GM18861 (cell line): ENCODE measurements around the gene DCLK1.

Source experiments
- ATAC-seq: cut with Tn5 transposase; IDR thresholded peaks from one replicate; pipeline ENCODE4 v1.9.1; 2021; ENCODE audit not compliant: unreplicated experiment

DCLK1 gene

GRCh38 chr13:35838356-35838755 lies 292.8 kb downstream of the DCLK1 start:
- ATAC-seq: no peak

DNA sequence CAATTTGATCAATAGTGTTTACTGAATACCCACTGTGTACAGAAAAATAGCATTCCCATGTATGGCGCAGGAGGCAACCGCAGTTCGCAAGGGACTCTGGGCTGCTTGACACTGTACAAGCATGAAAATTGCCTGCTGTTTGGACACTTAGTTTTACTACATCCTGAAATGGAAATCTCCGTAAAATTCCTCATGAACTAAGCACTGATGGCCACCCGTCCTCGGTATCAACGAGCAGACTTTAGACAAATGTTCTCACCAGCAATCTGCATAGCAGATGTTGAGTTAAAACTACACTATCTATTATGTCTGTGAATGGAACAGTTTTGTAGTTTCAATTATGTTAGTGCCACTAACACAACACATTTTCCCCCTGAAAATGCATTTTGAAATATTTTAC lies 294.7 kb downstream of the DCLK1 start:
- ATAC-seq: no peak

GRCh38 chr13:35835989-35836388 lies 295.2 kb downstream of the DCLK1 start:
- no peak for ATAC-seq

DNA sequence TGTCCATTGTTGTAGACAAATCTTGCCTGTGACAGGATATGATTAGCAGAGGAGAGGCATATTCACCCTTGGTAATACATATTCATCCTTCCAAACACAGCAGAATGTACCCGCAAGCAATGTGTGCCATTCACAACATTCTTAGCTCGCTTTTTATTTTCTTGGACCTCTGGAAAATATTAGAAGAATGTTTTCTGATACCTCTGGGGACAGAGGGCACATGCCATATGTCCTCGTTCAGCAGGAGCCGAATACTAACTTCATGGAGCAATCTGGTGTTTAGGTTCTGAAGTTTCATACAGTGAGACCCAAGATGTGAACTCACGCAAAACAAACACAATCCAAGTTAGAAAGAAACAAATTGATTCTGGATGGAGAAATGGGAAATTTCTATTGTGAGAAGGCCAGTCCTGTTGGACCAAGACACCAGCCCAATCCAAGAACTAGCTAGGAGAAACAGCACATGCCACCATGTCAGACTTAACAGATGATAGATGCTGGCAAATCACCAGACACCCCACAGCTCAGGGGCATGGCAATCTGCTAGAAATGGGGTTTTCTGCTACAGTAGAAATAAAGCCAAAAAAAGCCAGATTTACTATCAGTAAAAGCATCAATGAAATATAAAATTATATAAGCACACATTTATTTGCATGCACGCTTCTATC lies 297.4 kb downstream of the DCLK1 start:
- ATAC-seq: no peak

GRCh38 chr13:35833031-35833430 lies 298.2 kb downstream of the DCLK1 start:
- ATAC-seq: no peak

DNA sequence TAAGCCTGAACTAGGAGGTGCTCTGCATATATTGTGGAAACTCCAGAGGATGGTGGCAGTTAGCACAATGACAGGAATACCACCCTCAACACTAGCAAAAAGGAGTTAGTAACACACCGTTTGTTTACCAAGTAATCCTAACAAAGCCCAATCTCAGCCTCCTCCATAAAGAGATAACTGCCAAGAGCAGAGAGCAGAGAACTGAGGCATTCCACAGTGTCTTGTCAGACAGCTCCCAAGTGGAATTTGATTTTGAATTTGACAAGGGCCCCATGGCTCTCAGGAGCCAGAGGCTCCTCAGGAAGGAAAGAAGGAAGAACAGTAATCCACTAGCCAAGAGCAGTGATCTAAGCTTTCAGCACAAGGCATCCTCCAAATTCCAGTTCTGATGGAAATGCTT lies 298.6 kb downstream of the DCLK1 start:
- no peak for ATAC-seq

DNA sequence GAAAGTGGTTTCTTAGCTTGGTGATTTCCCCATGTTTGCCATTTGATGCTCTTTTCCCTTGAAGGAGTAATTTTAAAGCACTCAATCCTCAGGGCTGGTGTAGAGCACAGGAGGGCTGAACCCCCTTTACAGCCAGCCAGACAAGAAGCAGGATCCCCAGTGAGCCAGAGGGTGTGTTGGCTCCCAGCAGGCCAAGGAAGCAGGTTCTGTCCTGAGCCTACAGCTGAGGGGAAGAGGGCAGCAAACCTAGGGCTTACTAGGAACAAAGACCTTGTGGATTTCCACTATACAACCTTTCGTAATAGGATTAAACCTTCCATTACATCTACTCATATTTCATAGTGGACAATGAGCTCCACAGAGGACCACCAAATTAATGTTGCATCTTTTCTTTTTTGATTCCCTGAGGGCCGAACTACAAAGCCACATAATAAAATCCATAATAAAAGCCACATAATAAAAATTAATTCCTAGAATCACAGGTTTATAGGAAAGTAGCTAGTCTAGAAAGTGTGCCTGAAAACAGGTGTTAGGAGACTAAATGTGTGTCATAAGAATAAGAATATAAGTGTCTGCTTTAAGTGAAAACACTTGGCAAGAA lies 300.2 kb downstream of the DCLK1 start:
- no peak for ATAC-seq

GRCh38 chr13:35826626-35827254 lies 304.4 kb downstream of the DCLK1 start:
- ATAC-seq: no peak

DNA sequence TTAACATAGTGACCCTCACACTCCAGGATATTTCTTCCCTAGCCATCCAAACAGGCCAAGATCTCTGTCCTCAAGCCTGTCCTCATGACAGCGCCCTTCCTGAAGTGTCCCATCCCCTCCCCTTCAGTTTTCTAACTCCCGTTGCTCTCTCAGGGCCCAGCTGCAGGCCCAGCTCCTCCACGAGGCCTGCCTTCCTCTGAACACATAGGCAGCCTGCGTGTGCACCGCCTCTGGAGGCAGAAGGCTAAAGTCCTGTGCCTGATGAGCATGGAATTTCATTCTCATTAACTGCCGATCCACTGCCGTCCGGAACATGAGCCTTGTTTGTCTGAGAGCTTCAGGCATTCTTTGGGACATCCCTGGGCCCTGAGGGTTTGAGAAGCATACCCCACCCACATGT lies 306.4 kb downstream of the DCLK1 start:
- no peak for ATAC-seq

- ATAC-seq: no peak
Observed at GRCh38 chr13:35824395-35824794, 306.8 kb downstream of the DCLK1 start.

DNA sequence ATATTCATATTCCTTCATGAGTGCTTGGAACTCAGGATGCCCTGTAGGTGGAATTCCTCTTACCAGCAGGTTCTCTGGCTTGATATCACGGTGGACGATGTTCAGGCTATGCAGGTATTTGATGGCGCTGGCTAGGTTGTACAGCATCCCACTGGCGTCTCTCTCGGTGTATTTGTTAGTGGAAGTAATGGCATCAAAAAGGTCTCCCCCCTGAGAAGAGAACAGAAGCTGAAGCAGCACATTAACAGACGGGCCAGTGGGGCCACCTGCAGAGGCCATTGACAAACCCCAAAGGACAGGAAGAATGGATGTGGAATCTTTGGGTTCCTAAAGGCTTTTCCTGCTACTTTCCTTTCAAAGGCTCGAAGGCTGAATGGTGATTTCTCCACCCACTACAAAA lies 308.5 kb downstream of the DCLK1 start:
- ATAC-seq: no peak

- ATAC-seq: no peak
Observed at GRCh38 chr13:35818633-35819067, 312.5 kb downstream of the DCLK1 start.

DNA sequence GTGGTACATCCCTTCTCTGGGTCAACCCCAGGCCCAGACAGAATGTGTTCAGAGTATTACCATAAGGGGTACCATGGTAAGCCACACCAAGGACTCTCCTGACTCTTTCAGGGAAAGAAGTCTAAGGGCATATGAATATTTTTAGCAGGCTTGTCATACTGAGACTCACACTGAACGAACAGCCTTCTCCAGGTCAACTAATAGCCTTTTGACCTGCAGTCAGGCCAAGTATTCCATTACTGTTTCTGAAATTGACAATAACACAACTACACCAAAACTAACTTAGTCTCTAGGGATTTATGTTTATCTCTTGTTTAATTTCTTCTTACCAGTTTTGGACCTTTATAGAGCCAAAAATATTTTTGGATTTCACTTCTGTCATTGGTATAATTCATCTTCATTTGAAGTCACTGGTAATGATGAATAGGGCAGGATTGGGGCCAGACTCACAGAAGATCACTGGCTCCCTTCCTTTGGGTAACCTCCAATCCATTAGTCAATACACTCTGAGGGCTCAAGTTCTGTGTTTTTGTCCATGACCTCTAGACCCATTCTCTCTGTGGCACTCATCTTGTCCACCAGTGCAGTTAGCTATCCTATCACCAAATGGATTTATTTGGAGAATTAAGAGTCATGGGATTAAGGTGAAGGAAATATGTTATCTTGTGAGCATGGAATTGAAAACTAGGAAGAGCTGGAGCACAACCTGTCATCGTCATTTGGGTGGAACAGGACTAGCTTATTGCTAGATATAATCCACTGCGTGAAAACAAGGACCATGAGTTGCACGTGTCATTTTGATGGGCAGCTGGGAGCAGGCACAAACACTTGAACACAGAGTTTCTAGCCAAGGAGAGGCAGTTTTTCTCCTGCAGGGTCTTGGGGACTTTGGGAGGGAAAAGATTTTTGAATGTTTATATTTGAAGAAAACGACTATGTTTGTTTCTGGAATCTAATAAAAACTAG lies 313.3 kb downstream of the DCLK1 start:
- no peak for ATAC-seq

- ATAC-seq: no peak
Observed at GRCh38 chr13:35814605-35815011, 316.6 kb downstream of the DCLK1 start.

GRCh38 chr13:35812736-35813135 lies 318.4 kb downstream of the DCLK1 start:
- no peak for ATAC-seq

GRCh38 chr13:35810321-35810720 lies 320.9 kb downstream of the DCLK1 start:
- no peak for ATAC-seq

DNA sequence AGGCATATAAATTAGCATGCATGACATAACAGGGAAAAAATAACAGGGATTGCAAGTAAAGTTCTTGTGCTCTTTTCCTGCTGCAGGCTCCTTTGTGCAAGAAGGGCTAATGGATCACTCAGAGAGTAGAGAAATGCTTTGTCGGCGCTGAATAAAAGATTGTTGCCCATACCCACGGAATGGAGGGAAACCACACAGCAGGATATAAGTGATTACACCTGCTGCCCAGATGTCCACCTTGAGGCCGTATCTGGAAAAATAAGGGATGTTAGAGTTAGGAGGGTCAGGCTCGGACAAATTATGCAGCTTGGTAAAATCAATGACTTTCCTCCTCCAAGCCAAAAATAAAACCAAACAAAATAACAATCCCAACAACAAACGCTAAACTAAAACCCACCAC lies 322.3 kb downstream of the DCLK1 start:
- no peak for ATAC-seq

GRCh38 chr13:35804901-35805300 lies 326.3 kb downstream of the DCLK1 start:
- no peak for ATAC-seq

GRCh38 chr13:35797991-35798390 lies 333.2 kb downstream of the DCLK1 start:
- no peak for ATAC-seq

DNA sequence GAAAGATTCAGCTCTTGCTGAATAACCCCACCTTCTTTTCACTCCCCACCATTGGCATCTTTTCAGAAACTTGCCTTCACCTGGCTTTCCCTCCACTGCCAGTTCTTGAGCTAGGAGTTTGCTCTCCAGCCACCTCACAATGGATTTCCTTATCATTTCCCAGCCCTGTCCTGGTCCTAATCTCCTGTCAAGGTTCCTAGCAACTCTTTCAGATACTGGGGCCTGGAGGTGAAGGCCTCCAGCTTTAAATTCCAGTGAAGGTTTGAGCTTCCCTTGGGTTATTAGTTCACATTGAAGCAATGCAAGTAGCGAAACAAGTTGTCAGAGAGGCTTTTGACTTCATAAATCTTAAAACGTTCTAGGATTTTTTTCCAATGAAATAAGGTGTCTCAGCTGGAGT lies 333.9 kb downstream of the DCLK1 start:
- ATAC-seq: no peak

GRCh38 chr13:35796623-35797022 lies 334.6 kb downstream of the DCLK1 start:
- ATAC-seq: no peak
